ENCODE data around the gene GPR162. TPM values are rescaled to one million over a fixed set of nuclear protein-coding genes. Genes with fewer than 3 reads are reported as not detected.
A peak's percentile ranks its signal among the peaks of the same experiment; 100 is the strongest.
"Not testable (repeated sequence)": the region's sequence is repeated elsewhere in the genome, so short reads cannot be mapped to it uniquely, and the experiment has no call there.

GPR162 gene
- polyA plus RNA-seq, 3 donors = 15.1 to 81.7 (median 16.0) TPM

- Histone ChIP-seq H2AFZ (ENCODE audit: insufficient read depth, low read depth, low read length, poor library complexity, severe bottlenecking) (no peak overlapping the region), H3K79me2 (ENCODE audit: insufficient read depth, low read length) (peaks cover 57% of the 10 kb centered on the region), H3K27me3 (ENCODE audit: control insufficient read depth in 2 of 2, insufficient read depth in 2 of 2, low read length in 2 of 2) (no peaks in the 10 kb centered on the region), H3K9ac (ENCODE audit: insufficient read depth, low read length, poor library complexity, severe bottlenecking) (no peak overlapping the region), H3K36me3 (replicated peaks in 1 of 2; ENCODE audit: control insufficient read depth in 1 of 2, insufficient read depth in 2 of 2, low read length in 2 of 2) (peaks cover 28 to 40% of the 10 kb centered on the region in 2 donors), H3K4me3 (replicated peaks in 1 of 3; ENCODE audit: low read depth in 2 of 3, low read length in 3 of 3) (peak overlapping the region in 1 of 3 experiments; percentile 97), H3K9me3 (replicated peaks in 1 of 2; ENCODE audit: control insufficient read depth in 1 of 2, insufficient read depth in 1 of 2, low read length in 2 of 2) (no peaks in the 10 kb centered on the region), H3K4me2 (replicated peaks; ENCODE audit: extremely low read depth, low read length, poor library complexity, severe bottlenecking) (peak overlapping the region; percentile 94), H4K20me1 (ENCODE audit: insufficient read depth, low read length) (peaks cover 55% of the 10 kb centered on the region), H3K27ac (ENCODE audit: low read depth in 1 of 2, low read length in 2 of 2) (no peak overlapping the region), H3K4me1 (ENCODE audit: control insufficient read depth in 1 of 2, insufficient read depth in 2 of 2, low read length in 2 of 2) (peaks cover 43 to 68% of the 10 kb centered on the region in 2 donors)
- DNase-seq = peak; percentile 73 to 78 (median 77)
- Mint-ChIP-seq H3K4me3 (peak overlapping the region; percentile 30 to 92), H3K36me3 (peaks cover 36 to 49% of the 10 kb centered on the region in 2 donors), H3K4me1 (peaks cover 57% of the 10 kb centered on the region), H3K27me3 (ENCODE audit: low read depth in 3 of 3) (peaks cover 0 to 3% (median 1%) of the 10 kb centered on the region in 3 donors), H3K9me3 (no peaks in the 10 kb centered on the region), H3K27ac (peak overlapping the region in 6 of 7 donors; percentile 60 to 91 (median 84))
- peak; percentile 95 for TF ChIP-seq CTCF (IDR thresholded peaks at IDR 0.05)
- 46% methylated on average over 10 of the region's 12 CpGs for WGBS (ENCODE audit: insufficient coverage)
- intact Hi-C loops (cut with micrococcal nuclease) = loop anchor here (2.0 to 5.0 kb wide), 6 partner anchors 38 to 243 kb away; partner anchors contain the start of genes C12orf57 (in 1 of the 2), C1RL (in 1 of the 2) and RNU7-1 (in 1 of the 2)
Observed at GRCh38 chr12:6869049-6870021, 47.7 kb downstream of the GPR162 start.

- not testable (repeated sequence) for H3K4me3 ChIP-seq (replicated peaks in 1 of 3; ENCODE audit: low read depth in 2 of 3, low read length in 3 of 3); H3K9me3 Mint-ChIP-seq; H3K9me3 ChIP-seq (replicated peaks in 1 of 2; ENCODE audit: control insufficient read depth in 1 of 2, insufficient read depth in 1 of 2, low read length in 2 of 2); H3K27ac ChIP-seq (ENCODE audit: low read depth in 1 of 2, low read length in 2 of 2); H3K27me3 ChIP-seq (ENCODE audit: control insufficient read depth in 2 of 2, insufficient read depth in 2 of 2, low read length in 2 of 2); H2AFZ ChIP-seq (ENCODE audit: insufficient read depth, low read depth, low read length, poor library complexity, severe bottlenecking); DNase-seq; H3K27me3 Mint-ChIP-seq (ENCODE audit: low read depth in 3 of 3); H3K4me2 ChIP-seq (replicated peaks; ENCODE audit: extremely low read depth, low read length, poor library complexity, severe bottlenecking); H3K4me3 Mint-ChIP-seq; H3K9ac ChIP-seq (ENCODE audit: insufficient read depth, low read length, poor library complexity, severe bottlenecking)
- Mint-ChIP-seq H3K4me1 (peaks cover 63% of the 10 kb centered on the region), H3K27ac (peak overlapping the region in 3 of 7 donors; percentile 33 to 63 (median 55)), H3K36me3 (peaks cover 27 to 40% of the 10 kb centered on the region in 2 donors)
- Histone ChIP-seq H3K79me2 (ENCODE audit: insufficient read depth, low read length) (peaks cover 61% of the 10 kb centered on the region), H3K4me1 (ENCODE audit: control insufficient read depth in 1 of 2, insufficient read depth in 2 of 2, low read length in 2 of 2) (peaks cover 46 to 73% of the 10 kb centered on the region in 2 donors), H4K20me1 (ENCODE audit: insufficient read depth, low read length) (peaks cover 55% of the 10 kb centered on the region), H3K36me3 (replicated peaks in 1 of 2; ENCODE audit: control insufficient read depth in 1 of 2, insufficient read depth in 2 of 2, low read length in 2 of 2) (peaks cover 20 to 30% of the 10 kb centered on the region in 2 donors)
- WGBS (ENCODE audit: insufficient coverage) = no CpG with 5 or more reads among the region's 4 CpGs
- intact Hi-C loops (cut with micrococcal nuclease) = loop anchor here (5.0 kb wide), 3 partner anchors 37 to 92 kb away; partner anchors contain the start of genes C12orf57 (in 1 of the 2) and RNU7-1 (in 1 of the 2)
Observed at GRCh38 chr12:6870304-6870703, 48.7 kb downstream of the GPR162 start.

Data from CD14-positive monocyte (primary cell).